GM19468 (cell line): ENCODE measurements around the gene SYCN.
"Not testable (repeated sequence)": the region's sequence is repeated elsewhere in the genome, so short reads cannot be mapped to it uniquely, and the experiment has no call there.

Experiments used
- ATAC-seq: cut with Tn5 transposase; IDR thresholded peaks from one replicate; pipeline ENCODE4 v1.9.1; 2021; ENCODE audit warnings: mild to moderate bottlenecking, moderate library complexity, moderate number of reproducible peaks; ENCODE audit not compliant: unreplicated experiment; ENCODE audit errors: extremely low read depth

The SYCN gene

GRCh38 chr19:39230096-39230764 lies 26.2 kb upstream of the SYCN start:
- ATAC-seq, result no peak

GRCh38 chr19:39224910-39225309 lies 20.8 kb upstream of the SYCN start:
- ATAC-seq, result no peak

DNA sequence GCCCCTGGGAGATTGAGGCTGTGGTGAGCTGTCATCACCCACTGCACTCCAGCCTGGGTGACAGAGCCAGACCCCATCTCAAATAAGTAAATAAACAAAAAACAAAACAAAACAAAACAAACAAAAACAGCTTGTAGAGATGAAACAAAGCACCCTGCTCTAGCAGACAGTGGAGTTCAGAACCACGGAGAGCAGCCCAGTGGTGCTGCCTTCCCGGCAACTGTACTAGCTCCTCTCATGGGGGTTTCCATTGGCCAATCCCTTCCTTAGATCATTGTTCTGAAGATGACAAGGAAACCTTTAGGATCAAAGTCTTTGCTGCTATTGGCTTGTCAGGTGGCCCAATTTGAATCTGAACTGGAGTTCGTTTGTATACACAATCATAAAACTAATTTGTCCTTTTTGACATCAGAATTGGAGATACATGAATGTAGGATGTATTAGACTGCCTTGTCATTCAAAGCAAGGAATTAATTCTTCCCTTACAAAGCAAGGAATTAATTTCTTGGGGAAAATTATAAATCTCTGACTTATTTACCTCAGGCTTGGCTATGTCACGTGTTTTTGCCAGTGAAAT lies 19.7 kb upstream of the SYCN start:
- no peak for ATAC-seq

DNA sequence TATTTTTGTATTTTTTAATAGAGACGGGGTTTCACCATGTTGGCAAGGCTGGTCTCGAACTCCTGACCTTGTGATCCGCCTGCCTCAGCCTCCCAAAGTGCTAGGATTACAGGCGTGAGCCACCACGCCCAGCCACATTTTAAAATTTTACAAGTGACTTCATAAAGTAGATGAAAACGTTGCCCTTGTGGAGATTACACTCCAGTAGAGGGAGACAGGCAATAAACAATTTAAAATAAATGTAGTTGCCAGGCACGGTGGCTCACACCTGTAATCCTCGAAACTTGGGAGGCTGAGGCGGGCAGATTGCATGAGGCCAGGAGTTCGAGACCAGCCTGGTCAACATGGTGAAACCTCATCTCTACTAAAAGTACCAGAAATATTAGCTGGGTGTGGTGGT lies 15.0 kb upstream of the SYCN start:
- ATAC-seq, result not testable (repeated sequence)

GRCh38 chr19:39218230-39219007 lies 14.4 kb upstream of the SYCN start:
- ATAC-seq, result no peak

DNA sequence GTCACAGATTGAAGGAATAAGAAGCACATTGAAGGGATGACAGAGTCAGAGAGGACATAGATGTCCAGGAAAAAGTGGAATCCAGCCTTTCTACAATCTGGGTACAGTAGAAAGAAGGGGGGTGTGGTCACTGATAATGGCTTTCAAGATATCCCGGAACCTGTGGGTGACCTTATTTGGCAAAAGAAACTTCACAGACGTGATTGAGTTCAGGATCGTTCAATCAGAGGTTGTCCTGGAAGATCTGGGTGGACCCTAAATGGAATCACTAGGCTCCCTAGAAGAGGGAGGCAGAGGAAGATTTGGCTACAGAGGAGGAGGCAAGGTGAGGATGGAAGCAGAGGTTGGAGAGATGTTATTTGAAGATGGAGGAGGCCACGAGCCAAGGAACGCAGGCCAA lies 13.0 kb upstream of the SYCN start:
- no peak for ATAC-seq

DNA sequence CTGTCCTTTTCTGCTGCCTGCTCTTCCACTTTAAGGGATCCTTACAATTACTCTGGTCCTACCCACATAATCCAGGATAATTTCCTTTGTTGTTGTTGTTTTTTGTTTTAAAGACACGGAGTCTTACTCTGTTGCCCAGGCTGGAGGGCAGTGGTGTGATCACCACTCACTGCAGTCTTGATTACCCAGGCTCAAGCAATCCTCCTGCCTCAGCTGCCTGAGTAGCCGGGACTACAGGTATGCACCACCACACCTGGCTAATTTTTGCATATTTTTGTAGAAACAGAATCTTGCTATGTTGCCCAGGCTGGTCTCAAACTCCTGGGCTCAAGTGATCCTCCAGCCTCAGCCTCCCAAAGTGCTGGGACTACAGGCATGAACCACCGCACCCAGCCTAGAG lies 11.3 kb upstream of the SYCN start:
- ATAC-seq, result not testable (repeated sequence)

GRCh38 chr19:39212375-39212742 lies 8.3 kb upstream of the SYCN start:
- no peak for ATAC-seq

GRCh38 chr19:39211731-39212374 lies 7.8 kb upstream of the SYCN start:
- ATAC-seq, result no peak

- no peak for ATAC-seq
Observed at GRCh38 chr19:39209196-39209595, 5.1 kb upstream of the SYCN start.

GRCh38 chr19:39208175-39208795 lies 4.2 kb upstream of the SYCN start:
- ATAC-seq, result no peak

DNA sequence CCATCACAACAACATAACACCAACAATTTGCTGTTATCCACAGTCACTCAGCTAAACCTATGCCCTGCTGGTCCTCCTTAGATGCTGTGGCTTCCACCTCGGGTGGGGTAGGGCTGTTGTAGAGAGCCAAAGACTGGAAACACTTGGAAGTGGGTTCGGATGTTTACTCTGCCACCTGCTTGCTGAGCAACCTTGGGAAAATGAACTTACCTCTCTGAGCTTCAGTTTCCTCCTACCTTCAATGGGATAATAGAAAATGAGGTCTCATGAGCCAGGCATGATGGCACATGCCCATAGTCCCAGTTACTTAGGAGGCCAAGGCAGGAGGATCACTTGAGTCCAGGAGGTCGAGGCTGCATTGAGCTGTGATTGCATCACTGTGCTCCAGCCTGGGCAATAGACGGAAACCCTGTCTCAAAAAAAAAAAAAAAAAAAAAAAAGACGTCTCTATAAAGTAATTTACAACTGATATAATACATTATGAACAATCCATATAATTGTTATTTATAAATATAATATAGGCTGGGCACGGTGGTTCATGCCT lies 3.3 kb upstream of the SYCN start:
- no peak for ATAC-seq

GRCh38 chr19:39206122-39206521 lies 2.1 kb upstream of the SYCN start:
- no peak for ATAC-seq

DNA sequence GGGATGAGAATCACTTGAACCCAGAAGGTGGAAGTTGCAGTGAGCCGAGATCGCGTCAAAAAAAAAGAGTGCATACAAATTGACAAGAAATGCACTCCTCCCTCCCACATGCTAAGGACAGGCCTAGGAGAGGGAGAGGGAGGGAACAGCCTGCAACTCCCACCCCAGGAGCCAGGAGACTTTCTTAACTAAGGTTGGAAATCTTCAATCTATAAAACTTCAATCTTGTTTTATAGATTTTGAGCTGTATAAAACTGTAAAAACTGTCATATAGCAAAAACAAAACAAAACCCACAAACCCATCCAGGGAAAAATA lies 1.3 kb upstream of the SYCN start:
- ATAC-seq, result no peak

GRCh38 chr19:39202998-39203355 lies 1.1 kb downstream of the SYCN start:
- no peak for ATAC-seq

- no peak for ATAC-seq
Observed at GRCh38 chr19:39200803-39201115, 3.3 kb downstream of the SYCN start.

- ATAC-seq, result no peak
Observed at GRCh38 chr19:39200066-39200802, 3.8 kb downstream of the SYCN start.

DNA sequence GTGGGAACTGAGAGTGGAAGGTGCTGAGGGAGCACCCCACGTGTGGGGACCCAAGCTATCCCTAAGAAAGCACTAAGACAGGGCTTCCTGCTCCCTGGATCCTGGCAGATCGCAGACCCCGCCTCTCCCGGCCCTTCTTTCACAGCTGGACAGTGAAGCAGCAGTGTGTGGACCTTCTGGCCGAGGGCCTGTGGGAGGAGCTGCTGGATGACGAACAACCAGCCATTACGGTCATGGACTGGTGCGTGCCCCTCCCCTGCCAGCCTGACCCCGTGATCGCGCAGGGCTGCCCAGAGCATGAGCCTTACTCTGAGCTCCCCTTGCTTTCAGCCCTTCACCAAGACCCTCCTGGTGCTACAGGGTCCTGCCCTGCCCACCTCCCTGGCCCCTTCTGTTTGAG lies 5.0 kb downstream of the SYCN start:
- ATAC-seq, result no peak

DNA sequence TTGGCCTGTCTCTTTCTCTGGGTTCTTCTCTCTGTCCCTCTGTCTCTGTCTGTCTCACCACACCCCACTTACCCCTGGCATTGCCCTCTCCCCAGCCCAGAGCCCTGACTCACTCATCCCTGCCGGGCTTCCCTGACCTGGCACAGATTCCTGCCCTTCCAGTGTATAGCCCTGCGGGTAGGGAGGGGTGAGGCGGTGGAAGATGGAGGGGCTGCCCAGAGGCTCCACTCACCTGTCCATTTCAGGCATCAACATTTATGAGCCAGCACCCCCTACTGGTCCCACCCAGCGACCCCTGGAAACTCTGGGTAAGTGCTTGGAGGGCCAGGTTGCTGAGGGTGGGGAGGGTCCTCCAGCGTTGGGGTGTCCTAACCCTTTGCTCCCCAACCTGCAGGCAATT lies 6.3 kb downstream of the SYCN start:
- no peak for ATAC-seq

DNA sequence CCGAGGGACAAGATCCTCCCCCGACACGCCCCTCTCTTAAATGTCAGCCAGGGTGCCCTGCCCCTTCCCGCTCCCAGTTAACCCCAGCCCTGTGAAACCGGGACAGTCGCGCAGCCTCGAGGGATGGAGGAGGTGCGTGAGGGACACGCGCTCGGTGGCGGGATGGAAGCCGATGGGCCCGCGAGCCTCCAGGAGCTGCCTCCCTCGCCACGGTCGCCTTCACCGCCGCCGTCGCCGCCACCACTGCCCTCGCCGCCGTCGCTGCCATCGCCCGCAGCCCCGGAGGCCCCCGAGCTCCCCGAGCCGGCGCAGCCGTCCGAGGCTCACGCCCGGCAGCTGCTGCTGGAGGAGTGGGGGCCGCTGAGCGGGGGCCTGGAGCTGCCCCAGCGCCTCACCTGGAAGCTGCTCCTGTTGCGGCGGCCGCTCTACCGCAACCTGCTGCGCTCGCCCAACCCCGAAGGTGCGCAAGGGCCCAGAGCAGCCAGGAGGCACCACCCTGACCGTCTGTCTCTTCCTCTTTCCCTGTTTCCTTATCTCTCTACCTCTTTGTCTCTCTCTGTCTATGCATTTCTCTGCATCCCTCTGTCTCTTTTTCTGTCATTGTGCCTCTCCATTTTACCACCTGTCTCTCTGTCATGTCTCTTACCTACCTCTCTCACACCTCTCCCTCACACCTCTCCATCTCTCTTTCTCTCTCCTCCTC lies 7.1 kb downstream of the SYCN start, which contains the start of gene NCCRP1:
Gene NCCRP1, plus strand, starts transcription at position 105 of the 703 bp plus-strand sequence. Its CDS starts 19 bp downstream, at position 124.
- no peak for ATAC-seq
